ENCODE measurements around the gene GSS. TPM values are rescaled to one million over a fixed set of nuclear protein-coding genes. Genes with fewer than 3 reads are reported as not detected.

GSS gene
- total RNA-seq, 4 donors from 2014 or later, result 125 to 364 (median 129) TPM

DNA sequence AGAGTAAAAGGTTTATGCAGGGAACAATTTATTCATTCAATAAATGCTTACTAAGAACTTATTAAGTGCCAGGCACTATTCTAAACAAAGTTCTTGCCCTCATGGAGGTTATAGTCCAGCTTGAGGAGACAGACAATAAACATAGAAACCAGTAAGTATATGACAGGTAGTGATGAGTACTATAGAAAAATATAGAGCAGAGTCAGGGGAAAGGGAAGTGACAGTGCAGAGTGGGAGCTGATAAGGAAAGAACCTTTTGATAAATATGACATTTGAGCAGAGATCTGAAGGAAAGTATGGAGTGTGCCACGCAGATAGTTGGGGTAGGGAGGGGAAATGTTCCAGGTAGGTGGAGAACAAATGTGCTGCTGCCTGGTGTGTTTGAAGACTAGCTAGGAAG, 67.1 kb downstream of the GSS start:
- DNase-seq, result no peak
- Histone ChIP-seq H3K4me3 (no peak overlapping the region), H3K27ac (no peak overlapping the region), H3K36me3 (peaks cover 0 to 13% (median 5%) of the 10 kb centered on the region in 4 donors), H3K9me3 (no peaks in the 10 kb centered on the region), H3K27me3 (no peaks in the 10 kb centered on the region), H3K4me1 (peaks cover 0 to 56% (median 19%) of the 10 kb centered on the region in 4 donors)
- intact Hi-C loops (cut with DNase I; ENCODE audit: low total_unique reads) (no loop called here), in situ Hi-C loops (cut with MboI; ENCODE audit: low pct_ligation_motif_present in 1 of 4, low pct_unique_long_range_greater_than_20kb in 1 of 4, low sequenced_read_pairs in 3 of 4) (no loop called here)
- no peak for TF ChIP-seq EP300 (IDR thresholded peaks at IDR 0.05; ENCODE audit: low read depth)
- TF ChIP-seq, protein P1, sequence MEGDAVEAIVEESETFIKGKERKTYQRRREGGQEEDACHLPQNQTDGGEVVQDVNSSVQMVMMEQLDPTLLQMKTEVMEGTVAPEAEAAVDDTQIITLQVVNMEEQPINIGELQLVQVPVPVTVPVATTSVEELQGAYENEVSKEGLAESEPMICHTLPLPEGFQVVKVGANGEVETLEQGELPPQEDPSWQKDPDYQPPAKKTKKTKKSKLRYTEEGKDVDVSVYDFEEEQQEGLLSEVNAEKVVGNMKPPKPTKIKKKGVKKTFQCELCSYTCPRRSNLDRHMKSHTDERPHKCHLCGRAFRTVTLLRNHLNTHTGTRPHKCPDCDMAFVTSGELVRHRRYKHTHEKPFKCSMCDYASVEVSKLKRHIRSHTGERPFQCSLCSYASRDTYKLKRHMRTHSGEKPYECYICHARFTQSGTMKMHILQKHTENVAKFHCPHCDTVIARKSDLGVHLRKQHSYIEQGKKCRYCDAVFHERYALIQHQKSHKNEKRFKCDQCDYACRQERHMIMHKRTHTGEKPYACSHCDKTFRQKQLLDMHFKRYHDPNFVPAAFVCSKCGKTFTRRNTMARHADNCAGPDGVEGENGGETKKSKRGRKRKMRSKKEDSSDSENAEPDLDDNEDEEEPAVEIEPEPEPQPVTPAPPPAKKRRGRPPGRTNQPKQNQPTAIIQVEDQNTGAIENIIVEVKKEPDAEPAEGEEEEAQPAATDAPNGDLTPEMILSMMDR (IDR thresholded peaks at IDR 0.05), result no peak
- TF ChIP-seq POLR2AphosphoS5 (IDR thresholded peaks at IDR 0.05), result no peak
- 75 to 83% methylated on average over 1 of the region's 1 CpG for WGBS, 2 donors (ENCODE audit: low coverage in 1 of 2)

DNA sequence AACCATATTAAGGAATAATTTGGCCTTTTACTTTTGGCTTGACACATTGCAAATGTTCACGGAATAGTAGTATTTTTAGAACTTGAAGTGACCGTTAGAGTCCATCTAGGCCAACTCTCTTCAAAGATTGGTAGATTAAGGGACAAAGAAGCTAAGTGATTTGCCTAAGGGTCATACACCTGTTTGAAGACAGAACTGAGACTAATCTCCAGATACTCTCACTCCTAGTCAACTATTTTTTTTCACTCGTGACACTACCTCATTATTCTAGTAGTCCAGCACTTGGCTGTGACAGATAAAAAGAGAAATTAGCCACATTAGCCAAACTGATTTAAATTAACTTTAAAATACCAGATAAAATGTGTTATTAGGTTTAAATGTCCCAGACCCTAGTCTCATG, 68.6 kb downstream of the GSS start:
- TF ChIP-seq POLR2AphosphoS5 (IDR thresholded peaks at IDR 0.05) (no peak), POLR2A (IDR thresholded peaks at IDR 0.05) (no peak), EP300 (IDR thresholded peaks at IDR 0.05; ENCODE audit: low read depth) (no peak)
- TF ChIP-seq, protein P1 (IDR thresholded peaks at IDR 0.05), result no peak
- H3K9me3 ChIP-seq, result no peaks in the 10 kb centered on the region
- peaks cover 0 to 47% (median 16%) of the 10 kb centered on the region in 4 donors for H3K4me1 ChIP-seq
- no peaks in the 10 kb centered on the region for H3K27me3 ChIP-seq
- in situ Hi-C loops (cut with MboI; ENCODE audit: low pct_ligation_motif_present in 1 of 4, low pct_unique_long_range_greater_than_20kb in 1 of 4, low sequenced_read_pairs in 3 of 4), result no loop called here
- peaks cover 0 to 21% (median 5%) of the 10 kb centered on the region in 4 donors for H3K36me3 ChIP-seq
- DNase-seq, result no peak
- H3K4me3 ChIP-seq, result no peak overlapping the region
- WGBS, 2 donors (ENCODE audit: low coverage in 1 of 2), result 44 to 56% methylated on average over 3 of the region's 3 CpGs
- intact Hi-C loops (cut with DNase I; ENCODE audit: low total_unique reads), result no loop called here
- H3K27ac ChIP-seq, result no peak overlapping the region

DNA sequence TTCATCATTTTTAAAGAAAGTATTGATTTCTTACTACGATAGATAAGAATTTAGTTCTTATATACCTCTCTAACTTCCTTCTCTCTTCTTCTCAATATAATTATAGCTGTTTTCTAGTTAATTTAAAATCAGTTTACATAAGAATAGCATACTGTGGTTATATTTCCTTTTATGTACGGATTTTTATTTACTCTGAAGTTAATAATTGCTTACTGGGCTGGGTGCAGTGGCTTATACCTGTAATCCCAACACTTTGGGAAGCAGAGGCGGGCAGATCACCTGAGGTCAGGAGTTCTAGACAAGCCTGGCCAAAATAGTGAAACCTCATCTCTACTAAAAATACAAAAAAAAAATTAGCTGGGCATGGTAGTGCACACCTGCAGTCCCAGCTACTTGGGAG, 69.5 kb downstream of the GSS start:
- in situ Hi-C loops (cut with MboI; ENCODE audit: low pct_ligation_motif_present in 1 of 4, low pct_unique_long_range_greater_than_20kb in 1 of 4, low sequenced_read_pairs in 3 of 4) (no loop called here), intact Hi-C loops (cut with DNase I; ENCODE audit: low total_unique reads) (no loop called here)
- Histone ChIP-seq H3K4me1 (peaks cover 0 to 42% (median 9%) of the 10 kb centered on the region in 4 donors), H3K4me3 (no peak overlapping the region), H3K27me3 (no peaks in the 10 kb centered on the region), H3K27ac (peak overlapping the region in 1 of 4 donors; percentile 54), H3K36me3 (peaks cover 0 to 21% (median 5%) of the 10 kb centered on the region in 4 donors), H3K9me3 (no peaks in the 10 kb centered on the region)
- no peak for TF ChIP-seq EP300 (IDR thresholded peaks at IDR 0.05; ENCODE audit: low read depth)
- no peak for TF ChIP-seq POLR2AphosphoS5 (IDR thresholded peaks at IDR 0.05)
- TF ChIP-seq, protein P1 (IDR thresholded peaks at IDR 0.05), result no peak
- TF ChIP-seq POLR2A (IDR thresholded peaks at IDR 0.05), result no peak
- no peak for DNase-seq
- 55 to 63% methylated on average over 1 to 3 of the region's 3 CpGs for WGBS, 2 donors (ENCODE audit: low coverage in 1 of 2)

DNA sequence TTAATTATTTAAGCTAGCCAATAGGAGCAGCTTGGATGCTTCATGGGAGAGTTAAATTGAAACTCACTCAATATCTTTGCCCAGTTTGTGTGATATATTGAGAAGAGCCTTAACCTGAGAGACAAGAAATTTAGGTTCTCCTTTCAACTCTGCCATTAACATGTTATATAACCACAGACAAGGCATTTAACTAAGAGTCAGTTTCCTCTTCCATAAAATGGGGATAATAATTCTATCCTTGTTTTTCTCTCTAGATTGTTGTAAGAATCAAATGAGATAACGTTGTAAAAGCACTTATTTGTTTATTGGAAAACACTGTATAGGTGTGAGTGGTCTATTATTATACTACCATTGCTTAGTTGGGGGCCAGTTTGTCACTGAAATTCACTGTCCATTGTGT, 71.3 kb downstream of the GSS start:
- H3K27ac ChIP-seq, result no peak overlapping the region
- peaks cover 0 to 43% (median 17%) of the 10 kb centered on the region in 4 donors for H3K4me1 ChIP-seq
- in situ Hi-C loops (cut with MboI; ENCODE audit: low pct_ligation_motif_present in 1 of 4, low pct_unique_long_range_greater_than_20kb in 1 of 4, low sequenced_read_pairs in 3 of 4), result no loop called here

More for the DNA sequence above, 71.3 kb downstream of the GSS start:
- intact Hi-C loops (cut with DNase I; ENCODE audit: low total_unique reads), result no loop called here
- H3K9me3 ChIP-seq, result no peaks in the 10 kb centered on the region
- H3K4me3 ChIP-seq, result no peak overlapping the region
- H3K36me3 ChIP-seq, result peaks cover 0 to 21% (median 5%) of the 10 kb centered on the region in 4 donors
- TF ChIP-seq, protein P1 (IDR thresholded peaks at IDR 0.05), result no peak
- TF ChIP-seq POLR2AphosphoS5 (IDR thresholded peaks at IDR 0.05) (no peak), EP300 (IDR thresholded peaks at IDR 0.05; ENCODE audit: low read depth) (no peak), POLR2A (IDR thresholded peaks at IDR 0.05) (no peak)
- DNase-seq, result no peak
- H3K27me3 ChIP-seq, result no peaks in the 10 kb centered on the region
- WGBS, 2 donors (ENCODE audit: low coverage in 1 of 2), result 58 to 70% methylated on average over 1 of the region's 1 CpG

All from transverse colon (tissue), 4 donors.